DMS153 treated with DMSO at 0.1 percent for 48 hours (cell line): Measurements from ENCODE around the gene PRKAR1B.
"Not testable (repeated sequence)": the region's sequence is repeated elsewhere in the genome, so short reads cannot be mapped to it uniquely, and the experiment has no call there.

Experiments used
- DNase-seq: peaks from one replicate; lab custom pipeline; 2025; ENCODE audit not compliant: unreplicated experiment; lab: John Stamatoyannopoulos, UW

The PRKAR1B gene

GRCh38 chr7:757741-758163 is 30.7 kb upstream of the PRKAR1B start:
- DNase-seq = no peak

- DNase-seq = no peak
Measured at GRCh38 chr7:756928-757560, 30.0 kb upstream of the PRKAR1B start.

GRCh38 chr7:756231-756927 is 29.3 kb upstream of the PRKAR1B start:
- no peak for DNase-seq

GRCh38 chr7:755413-755805 is 28.3 kb upstream of the PRKAR1B start:
- DNase-seq = no peak

- DNase-seq = no peak
Measured at GRCh38 chr7:754531-755412, 27.7 kb upstream of the PRKAR1B start.

GRCh38 chr7:753190-753589 is 26.1 kb upstream of the PRKAR1B start:
- DNase-seq = no peak

GRCh38 chr7:752256-752655 is 25.2 kb upstream of the PRKAR1B start:
- not testable (repeated sequence) for DNase-seq

GRCh38 chr7:751826-752225 is 24.7 kb upstream of the PRKAR1B start:
- DNase-seq = no peak

GRCh38 chr7:750111-750905 is 23.2 kb upstream of the PRKAR1B start:
- DNase-seq = no peak

- no peak for DNase-seq
Measured at GRCh38 chr7:749140-749551, 22.1 kb upstream of the PRKAR1B start.

GRCh38 chr7:748446-748845 is 21.4 kb upstream of the PRKAR1B start:
- no peak for DNase-seq

- no peak for DNase-seq
Measured at GRCh38 chr7:747186-747585, 20.1 kb upstream of the PRKAR1B start.

GRCh38 chr7:746155-747061 is 19.3 kb upstream of the PRKAR1B start:
- no peak for DNase-seq

- no peak for DNase-seq
Measured at GRCh38 chr7:745431-746154, 18.5 kb upstream of the PRKAR1B start.

- DNase-seq = no peak
Measured at GRCh38 chr7:744854-745430, 17.9 kb upstream of the PRKAR1B start.

- DNase-seq = not testable (repeated sequence)
Measured at GRCh38 chr7:744128-744520, 17.0 kb upstream of the PRKAR1B start.

- not testable (repeated sequence) for DNase-seq
Measured at GRCh38 chr7:743341-744127, 16.5 kb upstream of the PRKAR1B start.

- no peak for DNase-seq
Measured at GRCh38 chr7:742791-743190, 15.7 kb upstream of the PRKAR1B start.
